Esophagus squamous epithelium (tissue), 4 donors: ENCODE data around the gene GAB3.

Experiments
- CTCF ChIP-seq, 6 experiments: fragments of 450-650 bp in 4 of 6; fragments of 200-600 bp in 2 of 6; sonication (generic) in 2 of 6; IDR thresholded peaks; one replicate each; pipeline ENCODE4 v1.5.1; 2016 to 2019; ENCODE audit warnings: antibody characterized with exemption in 6 of 6, mild to moderate bottlenecking in 4 of 6, moderate library complexity in 4 of 6
- POLR2A ChIP-seq, 4 donors: fragments of 450-650 bp; IDR thresholded peaks; one replicate each; pipeline ENCODE4 v1.6.1; 2017; ENCODE audit warnings: antibody characterized with exemption in 4 of 4, mild to moderate bottlenecking in 4 of 4, moderate library complexity in 3 of 4

DNA sequence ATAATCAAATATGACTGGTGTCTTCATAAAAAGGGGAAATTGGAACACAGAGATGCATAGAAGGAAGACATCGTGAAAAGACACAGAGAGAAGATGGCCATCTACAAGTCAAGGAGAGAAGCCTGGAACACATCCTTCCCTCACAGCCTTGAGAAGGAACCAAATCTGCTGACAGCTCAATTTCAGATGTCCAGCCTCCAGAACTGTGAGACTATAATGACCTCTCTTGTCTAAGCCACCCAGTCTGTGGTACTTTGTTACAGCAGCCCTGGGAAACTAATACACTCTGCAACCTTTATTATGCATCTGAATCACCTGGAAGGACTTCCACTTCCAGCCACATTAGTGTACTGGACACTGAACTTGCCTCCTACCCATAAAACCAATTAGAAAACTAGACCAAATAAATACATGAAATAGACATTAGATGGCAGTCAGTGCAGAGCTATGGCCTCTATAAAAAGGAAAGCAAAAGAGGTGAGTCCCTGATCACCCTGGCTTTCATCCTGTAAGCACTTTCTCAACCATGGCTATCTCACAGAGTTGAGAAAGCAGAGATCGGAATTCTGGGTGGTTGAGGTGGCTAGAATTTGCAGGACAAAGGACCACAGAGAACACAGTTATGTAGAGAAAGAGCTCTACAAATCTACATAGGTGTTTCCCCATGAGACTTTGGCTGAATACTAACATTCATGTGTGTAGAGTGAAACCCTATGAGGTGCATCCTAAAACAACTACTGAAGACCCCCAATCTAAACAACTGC, 25.7 kb downstream of the GAB3 start:
- no peak for TF ChIP-seq POLR2A (IDR thresholded peaks at IDR 0.05)
- no peak for TF ChIP-seq CTCF (IDR thresholded peaks at IDR 0.05)
